Measurements from ENCODE around the gene FGD4.

FGD4 gene

DNA sequence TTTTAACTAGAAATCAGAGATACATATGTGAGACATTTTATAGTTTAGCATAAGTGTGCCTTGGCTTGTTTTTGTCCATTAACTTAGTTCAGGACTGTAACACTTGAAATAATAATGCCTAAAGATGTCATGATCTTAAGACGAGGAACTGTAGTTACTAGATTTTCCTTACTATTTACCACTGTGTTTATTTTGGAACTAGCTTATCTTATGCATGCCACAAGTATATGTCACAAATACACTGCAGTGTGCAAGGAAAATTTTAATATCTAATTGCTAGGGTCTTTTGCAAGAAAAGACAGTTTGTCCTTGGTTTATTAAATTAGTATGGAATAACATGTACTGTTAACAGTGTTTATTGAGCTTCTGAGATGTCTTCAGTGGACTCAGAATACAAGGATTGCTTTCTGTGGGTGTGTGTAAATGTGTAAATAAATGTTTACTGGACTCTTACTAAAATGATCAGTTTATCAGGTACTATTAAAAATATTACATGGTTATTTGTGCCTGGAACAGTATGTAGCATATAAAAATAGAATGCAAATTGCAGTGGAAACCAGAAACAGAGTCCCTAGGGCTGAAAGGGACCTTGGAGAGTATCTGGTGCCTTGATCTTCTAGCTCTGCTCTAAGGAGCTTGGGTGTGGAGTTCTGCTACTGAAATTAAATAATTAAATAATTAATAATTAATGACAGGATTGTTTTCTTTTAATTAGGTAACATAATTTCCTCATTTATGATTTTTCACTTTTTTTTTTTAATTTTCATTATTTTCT is 58.1 kb downstream of the FGD4 start:
- DNase-seq (ENCODE audit: low spot score) = no peak

DNA sequence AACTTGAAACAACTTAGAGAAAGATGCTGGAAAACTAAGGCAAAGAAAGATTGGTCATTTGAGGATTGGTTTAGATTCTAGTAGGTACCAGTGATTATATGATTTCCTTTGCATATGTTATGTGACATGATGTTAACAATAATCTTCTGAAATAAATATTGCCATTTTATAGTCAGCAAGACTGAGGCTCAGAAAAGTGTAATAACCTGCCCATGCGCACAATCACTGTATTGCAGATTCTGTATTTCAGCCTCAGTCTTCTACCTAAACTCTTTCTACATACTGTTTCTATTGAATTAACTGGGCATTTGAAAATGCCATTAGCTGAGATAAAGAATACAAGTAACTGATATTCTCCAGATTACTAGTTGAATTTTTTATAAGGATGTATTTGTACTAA is 61.3 kb downstream of the FGD4 start:
- no peak for DNase-seq (ENCODE audit: low spot score)

GRCh38 chr12:32462908-32463307 is 63.5 kb downstream of the FGD4 start:
- no peak for DNase-seq (ENCODE audit: low spot score)

GRCh38 chr12:32466187-32466586 is 66.8 kb downstream of the FGD4 start:
- no peak for DNase-seq (ENCODE audit: low spot score)

DNA sequence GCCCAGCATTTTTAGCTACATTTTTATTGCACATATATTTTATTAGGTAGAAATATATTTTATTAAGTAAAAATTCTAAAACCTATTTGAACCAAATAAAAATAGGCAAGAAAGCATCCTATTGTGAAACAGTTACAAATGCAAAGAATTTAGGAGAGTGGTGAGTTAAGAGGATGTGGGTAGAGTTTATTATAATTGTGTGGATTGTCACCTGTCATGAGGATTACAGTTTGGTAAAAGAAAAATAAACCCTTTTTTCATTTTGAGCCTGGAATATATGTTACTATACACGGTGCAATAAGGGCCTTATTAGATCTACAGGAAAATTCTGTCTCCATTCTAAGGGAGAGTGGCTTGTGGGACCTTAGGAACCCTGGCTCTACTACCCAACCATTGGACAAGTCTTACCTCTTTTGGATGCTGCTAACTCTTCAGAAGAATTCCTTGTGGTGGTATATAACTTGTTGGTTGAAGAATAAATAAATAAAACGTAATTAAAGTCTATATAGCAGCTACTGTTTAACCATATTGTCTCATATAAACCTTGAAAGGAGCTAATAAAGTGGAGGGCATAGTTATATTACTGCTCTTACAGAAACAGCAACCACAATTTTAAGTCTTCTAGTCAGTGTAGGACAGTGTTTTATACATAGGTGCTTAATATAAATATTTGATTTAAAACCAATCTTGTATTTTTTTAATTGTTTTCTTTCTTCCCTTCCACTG is 67.8 kb downstream of the FGD4 start:
- DNase-seq (ENCODE audit: low spot score) = no peak

GRCh38 chr12:32467959-32468863 is 68.9 kb downstream of the FGD4 start:
- no peak for DNase-seq (ENCODE audit: low spot score)

- no peak for DNase-seq (ENCODE audit: low spot score)
These were observed 71.6 kb downstream of the FGD4 start for GRCh38 chr12:32470936-32471470.

DNA sequence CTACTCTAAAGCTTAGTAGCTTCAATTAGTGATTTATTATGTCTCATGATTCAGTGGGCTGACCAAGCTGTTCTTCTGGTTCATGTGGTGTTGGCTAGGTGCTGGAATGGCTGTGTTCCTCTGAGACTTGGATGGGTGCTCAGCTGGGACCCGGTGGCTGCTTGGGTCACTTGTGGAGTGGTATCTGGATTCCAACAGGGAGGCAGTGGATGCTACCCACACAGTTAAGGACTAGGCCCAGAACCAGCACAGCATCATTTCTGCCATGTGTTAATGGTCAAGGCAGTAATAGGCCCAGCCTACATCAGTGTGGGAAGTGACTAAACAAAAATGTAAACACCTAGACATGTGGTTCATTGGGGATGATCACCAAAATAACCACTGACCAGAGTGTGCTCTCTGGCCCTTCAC is 72.2 kb downstream of the FGD4 start:
- no peak for DNase-seq (ENCODE audit: low spot score)

- DNase-seq (ENCODE audit: low spot score) = no peak
These were observed 76.4 kb downstream of the FGD4 start for GRCh38 chr12:32475724-32476123.

DNA sequence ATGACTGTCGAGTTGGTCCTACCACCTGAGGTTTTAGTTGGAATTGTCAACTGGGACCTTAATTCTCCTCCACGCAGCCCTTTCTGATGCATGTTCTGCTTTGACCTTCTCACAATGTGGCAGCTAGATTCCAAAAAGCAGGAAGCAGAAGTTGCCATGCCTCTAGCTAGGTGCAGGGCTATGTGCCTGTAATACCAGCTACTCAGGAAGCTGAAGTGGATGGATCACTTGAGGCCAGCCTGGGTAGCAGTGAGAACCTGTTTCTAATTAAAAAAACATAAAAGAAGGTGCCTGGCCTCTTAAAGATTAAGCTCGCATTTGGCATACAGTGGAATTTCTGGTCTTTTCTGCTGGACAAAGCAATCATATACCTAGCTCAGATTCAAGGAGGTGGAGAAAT is 77.1 kb downstream of the FGD4 start:
- DNase-seq (ENCODE audit: low spot score) = no peak

DNA sequence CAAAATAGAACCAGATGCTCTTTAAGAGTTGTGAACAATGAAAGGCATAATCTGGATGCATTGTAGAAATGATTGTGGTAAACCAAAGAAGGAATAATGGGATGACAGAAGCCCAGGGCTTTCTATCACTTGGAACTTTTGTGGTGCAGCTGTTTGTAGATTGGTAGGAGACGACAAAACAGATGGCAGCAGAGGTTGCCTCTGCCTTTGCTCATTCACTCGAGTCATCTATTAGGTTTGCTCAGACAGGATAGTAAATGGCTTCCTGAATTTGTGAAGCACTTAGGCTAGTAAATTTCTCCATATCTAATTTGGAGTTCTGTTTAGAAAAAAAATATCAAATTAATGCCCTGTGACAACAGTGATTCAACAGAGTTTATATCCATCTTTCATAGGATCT is 78.4 kb downstream of the FGD4 start:
- DNase-seq (ENCODE audit: low spot score) = no peak

DNA sequence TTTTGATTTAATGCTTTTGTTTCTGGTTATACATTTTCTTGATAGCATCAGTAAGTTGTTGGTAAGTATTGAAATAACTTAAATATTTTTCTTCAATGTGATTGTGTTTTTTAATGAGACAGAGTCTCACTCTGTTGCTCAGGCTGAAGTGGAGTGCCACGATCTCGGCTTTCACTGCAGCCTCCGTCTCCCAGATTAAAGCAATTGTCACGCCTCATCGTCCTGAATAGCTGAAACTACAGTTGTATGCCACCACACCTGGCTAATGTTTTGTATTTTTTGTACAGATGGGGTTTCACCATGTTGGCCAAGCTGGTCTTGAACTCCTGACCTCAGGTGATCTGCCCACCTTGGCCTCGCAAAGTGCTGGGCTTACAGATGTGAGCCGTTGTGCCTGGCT is 78.8 kb downstream of the FGD4 start:
- DNase-seq (ENCODE audit: low spot score) = no peak

- no peak for DNase-seq (ENCODE audit: low spot score)
These were observed 79.7 kb downstream of the FGD4 start for GRCh38 chr12:32478858-32479725.

GRCh38 chr12:32482226-32482625 is 82.9 kb downstream of the FGD4 start:
- no peak for DNase-seq (ENCODE audit: low spot score)

GRCh38 chr12:32483499-32483898 is 84.1 kb downstream of the FGD4 start:
- no peak for DNase-seq (ENCODE audit: low spot score)

DNA sequence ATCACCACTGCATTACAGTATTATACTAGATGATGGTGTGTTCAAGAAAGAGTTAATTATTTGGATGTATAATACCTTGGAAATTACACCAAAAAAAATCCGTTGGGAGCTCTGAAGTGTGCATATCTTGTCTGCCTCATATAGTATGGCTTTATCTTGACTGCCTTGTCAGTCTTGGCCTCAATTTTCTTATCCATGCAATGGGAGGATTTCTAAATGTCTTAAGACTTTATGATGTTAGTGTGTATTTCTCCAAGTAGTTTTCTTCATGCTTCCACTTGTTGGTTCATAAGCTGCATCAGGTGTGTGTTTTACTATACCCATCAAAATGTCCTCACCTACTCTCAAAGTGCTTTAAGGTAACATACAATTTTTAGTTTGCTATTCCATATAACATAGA is 84.6 kb downstream of the FGD4 start:
- DNase-seq (ENCODE audit: low spot score) = no peak

DNA sequence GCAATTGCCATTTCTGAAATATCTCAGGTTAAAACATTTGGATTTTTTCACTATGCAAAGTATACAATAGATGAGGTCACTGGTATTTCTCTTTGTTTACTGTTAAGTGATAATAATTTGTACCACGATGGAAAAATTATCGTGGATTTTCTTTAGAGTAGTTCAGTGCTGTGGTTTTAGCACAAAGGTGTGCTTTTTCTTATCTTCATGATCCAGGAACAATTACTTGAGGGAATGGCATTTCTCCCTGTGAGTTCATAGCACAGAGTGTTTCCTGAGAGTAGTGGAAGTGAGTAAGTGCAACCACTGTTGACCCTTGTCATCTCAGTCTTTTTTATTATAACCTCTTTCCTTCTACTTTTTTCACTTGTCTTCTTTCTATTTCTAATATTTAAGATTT is 86.8 kb downstream of the FGD4 start:
- DNase-seq (ENCODE audit: low spot score) = no peak

- DNase-seq (ENCODE audit: low spot score) = no peak
These were observed 88.8 kb downstream of the FGD4 start for GRCh38 chr12:32488132-32488531.

GRCh38 chr12:32489070-32489469 is 89.7 kb downstream of the FGD4 start:
- no peak for DNase-seq (ENCODE audit: low spot score)

DNA sequence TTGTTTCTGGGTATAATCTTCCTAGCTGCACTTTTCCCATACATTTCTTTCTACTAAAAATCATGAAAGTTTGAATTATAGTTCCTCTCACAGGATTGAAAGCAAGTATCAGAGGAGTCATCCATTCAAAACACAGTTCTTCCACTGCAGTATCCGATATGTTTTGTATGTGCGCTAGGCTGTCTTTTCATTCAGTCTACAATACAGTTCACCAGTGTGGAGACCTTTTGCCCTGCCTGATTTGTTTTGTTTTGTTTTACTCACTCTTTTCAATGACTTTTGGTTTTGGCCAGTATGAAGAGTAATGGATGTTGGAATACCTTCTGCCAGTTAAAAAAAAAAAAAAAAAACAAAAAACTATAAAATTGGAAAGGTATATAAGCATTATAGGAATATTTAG is 91.4 kb downstream of the FGD4 start:
- no peak for DNase-seq (ENCODE audit: low spot score)

GRCh38 chr12:32493282-32493681 is 93.9 kb downstream of the FGD4 start:
- no peak for DNase-seq (ENCODE audit: low spot score)

Data from left forelimb (tissue), 1 donor.